GM18508 (cell line): ENCODE data around the gene BOK.

Source experiments
- ATAC-seq: cut with Tn5 transposase; IDR thresholded peaks from one replicate; pipeline ENCODE4 v1.9.1; 2021; ENCODE audit warnings: moderate number of reproducible peaks; ENCODE audit not compliant: insufficient read depth, unreplicated experiment

Gene BOK

DNA sequence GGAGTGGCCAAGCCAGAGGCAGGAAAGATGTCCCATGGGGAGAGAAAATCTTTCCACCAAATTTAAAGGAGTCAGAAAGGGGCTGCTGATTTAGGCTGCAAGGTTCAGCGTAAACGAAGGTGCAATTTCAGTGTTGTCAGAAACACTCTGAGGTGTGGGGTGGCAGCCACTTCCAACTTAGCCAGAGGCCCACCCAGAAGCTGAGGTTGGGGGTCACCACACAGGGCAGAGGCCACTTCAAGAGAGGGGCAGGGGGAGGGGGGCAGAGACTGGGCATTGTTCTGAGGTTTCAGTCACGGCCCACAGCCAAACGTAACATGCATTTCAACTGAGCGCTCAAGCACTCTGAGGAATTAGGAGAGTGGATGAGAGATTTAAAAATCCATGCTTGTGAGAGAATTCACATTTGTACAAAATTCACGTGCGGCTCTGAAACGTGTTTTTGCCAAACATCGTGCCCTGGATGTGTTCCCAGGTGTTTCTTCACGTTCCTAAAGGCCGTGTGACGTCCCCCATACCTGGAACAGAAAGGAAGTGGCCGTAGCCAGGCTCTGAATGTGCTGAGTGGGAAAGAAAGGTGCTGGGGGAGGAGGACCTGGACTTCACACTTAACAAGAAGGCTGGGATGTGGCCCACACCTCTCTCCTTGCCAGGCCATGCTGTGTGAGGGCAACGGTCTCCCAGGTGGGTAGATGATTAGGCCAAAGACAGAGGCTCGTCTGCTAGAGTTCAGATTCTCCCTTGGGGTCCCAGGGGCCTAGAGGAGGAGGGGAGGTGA, 19.5 kb upstream of the BOK start:
- ATAC-seq, result no peak

- ATAC-seq, result no peak
Measured at GRCh38 chr2:241539616-241540374, 18.8 kb upstream of the BOK start.

DNA sequence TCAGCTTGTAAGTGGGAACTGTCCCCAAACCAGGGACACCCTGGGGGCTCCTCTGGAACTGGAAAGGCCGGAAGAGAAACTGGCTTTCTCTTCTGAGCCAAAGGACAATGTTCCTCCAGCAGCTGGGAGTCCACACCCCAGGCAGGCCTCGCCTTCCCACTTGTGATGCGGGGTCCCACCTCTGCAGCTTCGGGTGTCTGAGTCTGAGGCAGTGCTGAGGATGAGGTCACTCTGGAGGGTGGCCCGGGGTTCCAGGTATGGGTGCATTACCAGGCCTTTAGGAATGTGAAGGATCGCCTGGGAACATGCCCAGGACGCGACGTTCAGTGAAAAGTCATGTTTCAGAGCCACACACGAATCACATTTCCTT, 18.2 kb upstream of the BOK start:
- no peak for ATAC-seq

- no peak for ATAC-seq
Measured at GRCh38 chr2:241540771-241541561, 17.6 kb upstream of the BOK start.

- ATAC-seq, result no peak
Measured at GRCh38 chr2:241541564-241542277, 16.8 kb upstream of the BOK start.

DNA sequence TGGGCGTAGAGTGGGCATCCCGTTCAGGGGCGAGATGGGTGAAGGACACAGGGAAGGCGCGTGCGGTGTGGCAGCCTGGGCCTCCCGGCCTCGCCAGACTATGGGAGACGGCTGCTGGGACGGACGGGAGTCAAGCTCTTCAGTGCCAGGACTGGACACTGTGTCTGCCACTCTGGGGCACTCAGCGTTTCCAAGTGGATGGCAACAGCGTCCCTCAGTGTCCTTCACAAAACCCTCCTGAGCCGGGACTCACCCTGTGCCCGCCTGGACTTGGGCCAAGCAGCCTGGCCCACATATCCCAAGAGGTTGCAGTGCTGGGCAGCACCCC, 16.3 kb upstream of the BOK start:
- no peak for ATAC-seq

DNA sequence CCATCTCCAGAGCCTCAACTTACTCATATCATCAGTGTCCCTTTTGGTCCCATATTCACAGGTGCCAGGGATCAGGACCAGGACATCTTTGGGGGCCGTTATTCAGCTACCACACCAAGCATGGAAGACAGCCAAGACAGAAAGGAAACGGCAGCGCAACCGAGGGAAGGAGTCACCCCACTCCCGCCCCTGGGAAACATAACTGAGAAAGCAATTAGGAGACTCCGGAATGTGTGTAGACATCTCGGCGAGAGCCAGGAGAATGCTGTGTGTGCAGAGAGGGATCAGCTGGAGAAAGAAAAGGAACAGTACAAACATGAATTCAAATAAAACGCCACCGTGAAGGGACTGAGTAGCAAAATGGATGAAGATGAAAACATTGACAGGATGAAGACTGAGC, 13.4 kb upstream of the BOK start:
- ATAC-seq, result no peak

DNA sequence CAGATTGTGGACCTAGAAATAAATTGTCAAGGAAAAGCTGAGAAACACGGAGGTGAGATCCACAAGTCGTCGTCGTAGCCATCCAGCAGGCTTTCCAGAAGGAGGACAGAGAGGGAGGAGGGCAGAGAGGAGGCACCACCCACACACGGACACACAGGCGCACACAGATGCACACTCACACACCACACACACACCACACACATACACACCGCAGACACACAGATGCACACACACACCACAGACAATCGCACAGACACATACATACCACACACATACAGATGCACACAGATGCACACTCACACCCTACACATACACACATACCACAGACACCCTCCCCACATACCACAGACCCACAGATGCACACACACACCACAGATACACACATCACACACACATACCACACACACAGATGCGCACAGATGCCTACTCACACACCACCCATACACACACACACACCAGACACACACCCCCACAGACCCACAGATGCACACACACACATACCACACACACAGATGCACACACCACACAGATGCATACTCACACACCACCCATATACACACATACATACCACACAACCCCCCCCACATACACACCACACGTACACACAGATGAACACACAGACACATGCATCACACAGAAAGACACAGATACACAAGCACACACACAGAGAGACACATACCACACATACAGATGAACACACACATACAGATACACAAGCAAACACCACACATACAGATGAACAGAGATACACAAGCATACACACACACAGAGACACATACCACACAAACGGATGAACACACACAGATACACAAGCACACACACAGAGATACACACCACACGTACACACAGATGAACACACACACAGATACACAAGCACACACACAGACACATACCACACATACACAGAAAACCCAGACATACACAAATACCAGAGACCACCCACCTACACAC, 12.7 kb upstream of the BOK start:
- no peak for ATAC-seq

GRCh38 chr2:241546771-241547498, 11.6 kb upstream of the BOK start:
- ATAC-seq, result no peak

- no peak for ATAC-seq
Measured at GRCh38 chr2:241547781-241548450, 10.6 kb upstream of the BOK start.

GRCh38 chr2:241548451-241548835, 10.1 kb upstream of the BOK start:
- no peak for ATAC-seq

DNA sequence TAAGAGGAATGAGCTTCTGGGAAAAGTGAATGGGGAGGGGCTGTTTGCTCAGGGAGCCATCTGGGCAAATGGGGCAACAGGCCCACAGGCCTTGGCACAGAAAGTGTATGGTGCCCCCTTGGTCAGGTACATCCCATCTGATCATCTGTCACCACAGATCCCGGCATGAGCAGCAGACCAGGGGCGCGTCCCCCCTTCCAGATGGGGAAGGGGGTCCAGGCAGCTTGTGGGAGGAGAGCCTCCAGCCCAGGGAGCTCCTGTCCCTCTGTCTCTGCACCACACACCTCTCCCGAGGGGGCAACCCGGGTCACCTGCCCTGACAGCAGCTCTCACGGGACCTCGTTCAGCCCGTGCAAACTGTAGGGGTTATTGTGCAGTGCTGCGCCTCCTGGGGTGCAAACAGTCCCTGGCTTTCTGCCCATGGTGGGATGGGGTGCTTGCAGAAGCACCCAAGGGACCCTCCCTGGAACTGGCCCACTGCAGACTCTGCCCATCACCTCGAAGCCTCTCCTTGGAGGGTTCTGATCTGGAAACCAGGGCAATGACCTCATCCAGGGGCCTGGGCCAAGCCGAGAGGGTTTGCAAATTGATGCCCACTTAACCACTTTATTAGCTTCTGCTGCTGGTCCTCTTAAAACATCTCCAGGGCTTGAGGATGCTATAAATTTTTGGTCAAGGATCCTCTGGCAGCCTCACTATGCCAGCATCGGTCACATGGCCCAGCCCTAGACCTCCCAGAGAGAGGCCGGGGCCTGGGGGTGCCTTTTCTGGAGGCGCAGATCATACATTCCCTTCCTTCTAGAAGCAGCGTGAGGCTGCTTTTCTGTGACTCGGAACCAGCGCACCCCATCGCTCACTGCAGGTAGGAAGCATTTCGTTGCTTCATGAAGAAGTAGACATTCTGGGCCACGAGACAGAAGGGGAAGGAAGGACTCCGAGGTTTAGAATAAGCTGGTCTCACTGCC, 7.6 kb upstream of the BOK start:
- ATAC-seq, result no peak

GRCh38 chr2:241551599-241551997, 6.9 kb upstream of the BOK start:
- ATAC-seq, result no peak

DNA sequence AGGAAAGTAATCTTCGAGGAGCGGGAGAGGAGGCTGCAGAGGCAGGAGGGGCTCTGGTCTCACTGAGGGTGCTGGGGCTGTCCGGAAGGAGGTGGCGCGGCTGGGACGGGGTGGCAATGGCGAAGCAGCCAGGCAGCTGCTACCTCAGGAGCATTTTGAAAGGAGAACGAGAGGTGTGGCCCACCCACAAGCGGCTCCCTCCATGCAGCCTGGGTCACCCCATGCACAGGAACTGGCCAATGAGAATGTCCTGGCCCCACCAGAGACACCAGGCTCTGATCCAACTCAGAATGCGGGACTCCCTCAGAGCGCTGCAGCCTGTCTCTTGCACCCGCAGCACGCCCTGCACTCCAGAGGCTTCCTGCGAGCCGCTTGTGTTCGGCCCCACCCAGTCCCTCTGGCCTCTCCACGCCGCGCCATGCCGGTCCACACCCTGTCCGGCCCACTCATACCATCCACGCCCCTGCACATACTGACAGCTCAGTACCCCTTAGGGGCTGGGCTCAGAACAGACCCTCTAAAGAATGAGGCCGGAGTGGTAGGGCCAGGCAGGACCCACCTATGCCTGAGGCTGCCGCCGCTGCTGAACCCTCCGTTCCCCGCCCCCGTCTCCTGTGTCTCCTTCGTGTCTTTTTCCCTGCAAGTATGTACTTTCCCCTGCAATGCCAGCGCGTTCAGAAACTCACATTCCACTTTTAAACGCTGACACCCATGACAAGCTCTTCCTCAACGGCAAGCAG, 6.4 kb upstream of the BOK start:
- no peak for ATAC-seq

- no peak for ATAC-seq
Measured at GRCh38 chr2:241553512-241553830, 5.1 kb upstream of the BOK start.

DNA sequence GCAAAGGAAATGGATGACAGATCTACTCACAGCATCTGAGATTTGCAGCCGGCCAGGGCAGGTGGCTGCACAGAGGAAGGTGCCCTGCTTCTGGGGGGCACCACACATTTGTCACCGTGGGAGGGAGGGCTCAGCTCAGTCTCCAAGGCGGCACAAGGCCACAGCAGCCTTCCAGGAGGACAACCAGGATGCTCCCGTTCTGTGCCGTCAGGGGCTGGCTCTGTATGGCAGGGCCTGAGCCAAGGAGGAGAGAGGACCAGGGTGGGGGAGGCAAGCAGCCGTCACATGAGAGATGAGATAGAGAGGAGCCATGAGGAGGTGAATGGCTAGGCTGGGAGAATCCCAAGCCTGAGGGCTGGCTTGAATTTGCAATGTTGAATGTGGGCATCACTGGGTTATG, 4.6 kb upstream of the BOK start:
- ATAC-seq, result no peak
